Astrocyte (in vitro differentiated cells and primary cell): ENCODE measurements around the gene OR52E6. TPM values are rescaled to one million over a fixed set of nuclear protein-coding genes. Genes with fewer than 3 reads are reported as not detected.

Source experiments
- DNase-seq: peaks from one replicate; pipeline ENCODE4 v3.0.0-alpha.2; 2010; ENCODE audit warnings: low read depth
- FAIRE-seq: peaks from 2 replicates; lab custom pipeline; 2011; peaks lifted over from hg19 to GRCh38; lab: Jason Lieb, UNC
- H2AFZ ChIP-seq: 2 replicates; pipeline ENCODE4 v1.6.0; 2012; ENCODE audit warnings: low read depth, low read length, inconsistent platforms
- H3K27ac ChIP-seq: 2 replicates; pipeline ENCODE4 v1.5.1; 2011; ENCODE audit warnings: low read depth, low read length, inconsistent platforms
- H3K27me3 ChIP-seq: 2 replicates; pipeline ENCODE4 v1.6.0; 2011; ENCODE audit warnings: low read length, inconsistent platforms; ENCODE audit not compliant: insufficient read depth
- H3K36me3 ChIP-seq: 2 replicates; pipeline ENCODE4 v1.5.1; 2011; ENCODE audit warnings: low read length, inconsistent platforms; ENCODE audit not compliant: insufficient read depth
- H3K4me1 ChIP-seq: 2 replicates; pipeline ENCODE4 v1.5.1; 2011; ENCODE audit warnings: low read length, inconsistent platforms; ENCODE audit not compliant: insufficient read depth
- H3K4me2 ChIP-seq: 2 replicates; pipeline ENCODE4 v1.6.0; 2012; ENCODE audit warnings: low read length, inconsistent platforms
- H3K4me3 ChIP-seq: 2 replicates; pipeline ENCODE4 v1.5.1; 2011; ENCODE audit warnings: low read depth, mild to moderate bottlenecking, low read length, inconsistent platforms; ENCODE audit not compliant: insufficient read depth
- H3K79me2 ChIP-seq: 2 replicates; pipeline ENCODE4 v1.6.0; 2012; ENCODE audit warnings: mild to moderate bottlenecking, low read length, inconsistent platforms; ENCODE audit not compliant: insufficient read depth
- H3K9ac ChIP-seq: 2 replicates; pipeline ENCODE4 v1.6.0; 2012; ENCODE audit warnings: mild to moderate bottlenecking, low read length, inconsistent platforms
- H3K9me3 ChIP-seq: 2 replicates; pipeline ENCODE4 v1.5.1; 2012; ENCODE audit warnings: low read depth, mild to moderate bottlenecking, low read length, inconsistent platforms; ENCODE audit not compliant: insufficient read depth
- H4K20me1 ChIP-seq: 2 replicates; pipeline ENCODE4 v1.6.0; 2012; ENCODE audit warnings: low read length, inconsistent platforms; ENCODE audit not compliant: insufficient read depth
- H3K27ac Mint-ChIP-seq: one replicate; pipeline ENCODE4 v1.8.0; 2021; ENCODE audit warnings: mild to moderate bottlenecking, mixed read lengths; ENCODE audit not compliant: unreplicated experiment
- H3K27me3 Mint-ChIP-seq: one replicate; pipeline ENCODE4 v1.8.0; 2021; ENCODE audit warnings: low read depth, mixed read lengths; ENCODE audit not compliant: unreplicated experiment
- H3K36me3 Mint-ChIP-seq: one replicate; pipeline ENCODE4 v1.8.0; 2021; ENCODE audit warnings: low read depth, mixed read lengths; ENCODE audit not compliant: unreplicated experiment
- H3K4me1 Mint-ChIP-seq: one replicate; pipeline ENCODE4 v1.8.0; 2021; ENCODE audit warnings: low read depth, mixed read lengths; ENCODE audit not compliant: unreplicated experiment
- H3K4me3 Mint-ChIP-seq: one replicate; pipeline ENCODE4 v1.8.0; 2021; ENCODE audit warnings: mild to moderate bottlenecking, moderate library complexity, mixed read lengths; ENCODE audit not compliant: unreplicated experiment
- H3K9me3 Mint-ChIP-seq: one replicate; pipeline ENCODE4 v1.8.0; 2021; ENCODE audit warnings: mild to moderate bottlenecking, mixed read lengths; ENCODE audit not compliant: unreplicated experiment
- EZH2 ChIP-seq: IDR thresholded peaks from 2 replicates; pipeline ENCODE4 v1.6.1; 2012; ENCODE audit warnings: mild to moderate bottlenecking, low read length, inconsistent platforms; ENCODE audit not compliant: insufficient read depth
- total RNA-seq: library from RNA; stranded (reverse); gene quantifications from 2 replicates; pipeline ENCODE4 v1.2.1, GENCODE V29; 2021
- TF ChIP-seq, protein P1 (sequence below): IDR thresholded peaks from 2 replicates; pipeline ENCODE4 v1.5.1; 2011; ENCODE audit warnings: low read depth, mild to moderate bottlenecking, inconsistent platforms, low read length, moderate library complexity; ENCODE audit not compliant: insufficient read depth

Gene OR52E6
- total RNA-seq, 1 donor from 2014 or later, result not detected

DNA sequence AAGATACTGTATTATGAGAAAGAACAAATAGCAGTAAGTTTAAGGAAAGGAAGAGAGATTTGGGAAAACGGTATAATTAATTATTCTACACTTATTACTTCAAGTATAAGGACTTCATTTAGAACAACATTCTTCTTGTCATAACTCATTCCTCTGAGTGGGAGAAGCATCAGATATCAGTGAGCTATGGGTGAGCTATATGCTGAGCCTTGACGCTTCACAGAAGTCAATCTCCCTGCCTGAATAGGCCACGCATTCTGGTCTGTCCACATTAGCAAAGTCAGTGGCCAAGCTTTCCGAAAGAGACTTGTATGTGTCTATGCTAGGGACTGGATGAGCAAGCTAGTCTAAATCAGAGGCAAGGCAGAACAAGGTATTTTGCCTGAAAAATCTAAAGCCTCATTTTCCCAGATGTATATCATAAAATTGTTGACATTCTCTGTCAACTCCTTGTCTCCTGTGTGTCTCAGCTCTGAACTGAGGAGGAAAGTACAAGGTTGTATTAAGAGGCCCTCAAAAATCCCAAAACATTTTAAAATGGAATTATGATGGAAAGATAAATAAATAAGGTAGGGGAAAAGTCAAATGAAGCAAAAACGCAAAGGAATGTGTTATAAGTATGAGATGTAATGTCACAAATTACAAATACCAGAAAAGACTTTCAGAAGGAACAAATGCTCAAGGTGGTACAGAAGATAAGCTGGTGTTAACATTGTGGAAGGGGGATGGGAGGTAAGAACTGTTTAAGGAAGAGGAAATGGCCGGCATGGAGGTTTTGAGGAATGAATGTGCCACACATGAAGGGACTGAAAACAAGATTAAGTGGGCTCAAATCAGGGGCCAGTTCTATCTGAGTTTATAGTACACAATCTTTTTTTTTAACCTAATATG, 31.5 kb downstream of the OR52E6 start:
- H3K36me3 ChIP-seq, result no peaks in the 10 kb centered on the region
- H3K4me1 Mint-ChIP-seq, result no peaks in the 10 kb centered on the region
- H3K27me3 Mint-ChIP-seq, result no peaks in the 10 kb centered on the region
- H3K79me2 ChIP-seq, result no peaks in the 10 kb centered on the region
- no peak overlapping the region for H3K4me3 ChIP-seq
- FAIRE-seq (no peak), DNase-seq (no peak)
- no peaks in the 10 kb centered on the region for H3K36me3 Mint-ChIP-seq
- no peak overlapping the region for H3K4me3 Mint-ChIP-seq
- no peak overlapping the region for H3K4me2 ChIP-seq
- H3K9ac ChIP-seq, result no peak overlapping the region
- no peaks in the 10 kb centered on the region for H4K20me1 ChIP-seq
- no peaks in the 10 kb centered on the region for H3K9me3 Mint-ChIP-seq
- no peaks in the 10 kb centered on the region for H3K27me3 ChIP-seq
- no peak overlapping the region for H2AFZ ChIP-seq
- TF ChIP-seq, protein P1, sequence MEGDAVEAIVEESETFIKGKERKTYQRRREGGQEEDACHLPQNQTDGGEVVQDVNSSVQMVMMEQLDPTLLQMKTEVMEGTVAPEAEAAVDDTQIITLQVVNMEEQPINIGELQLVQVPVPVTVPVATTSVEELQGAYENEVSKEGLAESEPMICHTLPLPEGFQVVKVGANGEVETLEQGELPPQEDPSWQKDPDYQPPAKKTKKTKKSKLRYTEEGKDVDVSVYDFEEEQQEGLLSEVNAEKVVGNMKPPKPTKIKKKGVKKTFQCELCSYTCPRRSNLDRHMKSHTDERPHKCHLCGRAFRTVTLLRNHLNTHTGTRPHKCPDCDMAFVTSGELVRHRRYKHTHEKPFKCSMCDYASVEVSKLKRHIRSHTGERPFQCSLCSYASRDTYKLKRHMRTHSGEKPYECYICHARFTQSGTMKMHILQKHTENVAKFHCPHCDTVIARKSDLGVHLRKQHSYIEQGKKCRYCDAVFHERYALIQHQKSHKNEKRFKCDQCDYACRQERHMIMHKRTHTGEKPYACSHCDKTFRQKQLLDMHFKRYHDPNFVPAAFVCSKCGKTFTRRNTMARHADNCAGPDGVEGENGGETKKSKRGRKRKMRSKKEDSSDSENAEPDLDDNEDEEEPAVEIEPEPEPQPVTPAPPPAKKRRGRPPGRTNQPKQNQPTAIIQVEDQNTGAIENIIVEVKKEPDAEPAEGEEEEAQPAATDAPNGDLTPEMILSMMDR, result no peak
- no peak for TF ChIP-seq EZH2
- peaks cover 4% of the 10 kb centered on the region for H3K4me1 ChIP-seq
- H3K9me3 ChIP-seq, result no peaks in the 10 kb centered on the region
- no peak overlapping the region for H3K27ac ChIP-seq
- H3K27ac Mint-ChIP-seq, result no peak overlapping the region

DNA sequence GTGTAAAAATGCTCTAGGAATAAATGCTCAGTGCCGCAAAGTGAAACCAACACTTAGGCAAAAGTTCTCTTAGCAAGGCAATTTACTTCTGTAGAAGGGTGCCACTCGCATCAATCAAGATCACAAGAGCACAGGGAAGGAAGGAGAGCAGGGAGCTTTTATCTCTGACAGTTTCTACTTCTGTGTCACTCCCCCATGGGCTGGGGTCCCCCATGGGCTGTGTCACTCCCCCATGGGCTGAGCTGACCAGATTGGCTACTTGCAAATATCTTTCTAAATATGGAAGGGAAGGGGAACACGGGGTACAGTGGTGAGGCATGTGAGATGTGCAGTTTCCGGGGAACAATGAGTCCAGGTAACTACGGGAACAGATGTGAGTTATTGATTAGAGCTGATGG, 32.6 kb downstream of the OR52E6 start:
- Histone ChIP-seq H3K27ac (no peak overlapping the region), H3K9ac (peak overlapping the region; percentile 68), H3K4me1 (peaks cover 4% of the 10 kb centered on the region), H3K27me3 (no peaks in the 10 kb centered on the region), H3K4me2 (peak overlapping the region; percentile 84), H3K4me3 (peak overlapping the region; percentile 51), H2AFZ (peak overlapping the region; percentile 73), H3K79me2 (no peaks in the 10 kb centered on the region), H3K9me3 (no peaks in the 10 kb centered on the region), H3K36me3 (no peaks in the 10 kb centered on the region), H4K20me1 (no peaks in the 10 kb centered on the region)
- H3K27ac Mint-ChIP-seq, result no peak overlapping the region
- no peak overlapping the region for H3K4me3 Mint-ChIP-seq
- peaks cover 6% of the 10 kb centered on the region for H3K9me3 Mint-ChIP-seq
- no peak for TF ChIP-seq EZH2
- TF ChIP-seq, protein P1, result no peak
- H3K4me1 Mint-ChIP-seq, result no peaks in the 10 kb centered on the region
- DNase-seq (no peak), FAIRE-seq (no peak)
- no peaks in the 10 kb centered on the region for H3K36me3 Mint-ChIP-seq
- no peaks in the 10 kb centered on the region for H3K27me3 Mint-ChIP-seq
